ENCODE data around the gene PARP9.

The PARP9 gene

DNA sequence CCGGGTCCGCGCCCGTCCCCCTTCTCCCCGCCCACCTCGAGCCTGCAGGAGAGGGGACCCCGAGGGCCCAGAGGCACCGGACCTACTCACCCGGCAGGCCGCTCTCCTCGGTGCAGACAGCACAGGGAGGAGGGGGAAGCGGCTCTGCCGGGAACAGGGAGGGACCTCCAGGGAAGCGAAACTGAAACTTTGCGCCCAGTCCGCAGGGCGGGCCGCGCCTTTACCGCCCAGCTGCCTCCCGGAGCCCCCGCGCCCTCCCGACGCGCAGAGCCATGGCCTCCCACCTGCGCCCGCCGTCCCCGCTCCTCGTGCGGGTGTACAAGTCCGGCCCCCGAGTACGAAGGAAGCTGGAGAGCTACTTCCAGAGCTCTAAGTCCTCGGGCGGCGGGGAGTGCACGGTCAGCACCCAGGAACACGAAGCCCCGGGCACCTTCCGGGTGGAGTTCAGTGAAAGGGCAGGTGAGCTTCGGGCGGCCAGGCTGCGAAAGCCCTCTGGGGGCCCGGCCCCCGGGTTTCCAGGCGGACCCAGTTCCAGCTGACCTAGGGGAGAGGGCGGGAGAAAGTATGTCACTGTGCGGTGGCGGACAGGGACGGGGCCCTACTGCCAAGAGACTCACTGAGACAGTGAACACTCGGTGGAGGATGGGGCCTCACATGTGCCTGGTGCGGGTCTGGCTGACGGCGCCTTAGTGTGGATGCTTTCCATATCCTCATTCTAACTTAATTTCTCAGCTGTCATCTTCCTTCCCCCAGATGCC is at the start of gene PARP9, which contains the start of gene DTX3L:
Gene PARP9, minus strand, starts transcription at position 146 of the 758 bp plus-strand sequence. CDS start 4,680 bp downstream, outside the sequence.
Gene DTX3L, plus strand, starts transcription at position 184 of the 758 bp plus-strand sequence. Its CDS starts 89 bp downstream, at position 273.
- Histone ChIP-seq H3K9me3 (ENCODE audit: control insufficient read depth, low read length) (no peaks in the 10 kb centered on the region), H3K36me3 (ENCODE audit: control insufficient read depth, insufficient read depth, low read length, severe bottlenecking) (peaks cover 30% of the 10 kb centered on the region), H3K27me3 (replicated peaks; ENCODE audit: control insufficient read depth, insufficient read depth, low read length) (no peaks in the 10 kb centered on the region), H3K4me1 (ENCODE audit: control insufficient read depth, insufficient read depth, low read length) (peaks cover 25% of the 10 kb centered on the region), H3K4me3 (ENCODE audit: low read length) (peak within 1 kb of the TSS; percentile 93), H3K9ac (ENCODE audit: low read length) (peak within 1 kb of the TSS; percentile 95)
- DNase-seq (ENCODE audit: low read depth) = peak; percentile 93

DNA sequence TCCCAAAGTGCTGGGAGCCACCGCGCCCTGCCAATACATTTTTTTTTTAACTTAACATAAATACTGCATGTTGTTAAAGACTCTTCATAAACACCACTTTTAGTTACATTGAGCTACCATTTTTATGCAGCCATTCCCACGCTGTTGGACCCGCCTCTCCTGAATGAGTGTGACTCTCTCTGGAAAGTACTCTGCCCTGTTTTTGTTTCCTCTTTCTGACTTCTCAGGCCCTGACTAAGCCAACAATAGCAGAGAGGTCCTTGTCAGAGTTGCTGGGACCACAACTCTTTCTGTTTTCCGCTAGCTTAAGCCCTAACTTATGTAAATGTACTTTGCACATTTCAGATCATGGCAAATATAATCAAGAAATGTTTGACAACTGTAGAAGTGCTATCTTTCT is 48.6 kb upstream of the PARP9 start:
- no peaks in the 10 kb centered on the region for H3K27me3 ChIP-seq (replicated peaks; ENCODE audit: control insufficient read depth, insufficient read depth, low read length)
- no peaks in the 10 kb centered on the region for H3K9me3 ChIP-seq (ENCODE audit: control insufficient read depth, low read length)
- DNase-seq (ENCODE audit: low read depth) = no peak
- H3K9ac ChIP-seq (ENCODE audit: low read length) = no peak overlapping the region
- no peak overlapping the region for H3K4me3 ChIP-seq (ENCODE audit: low read length)
- H3K36me3 ChIP-seq (ENCODE audit: control insufficient read depth, insufficient read depth, low read length, severe bottlenecking) = no peaks in the 10 kb centered on the region
- H3K4me1 ChIP-seq (ENCODE audit: control insufficient read depth, insufficient read depth, low read length) = peaks cover 4% of the 10 kb centered on the region

DNA sequence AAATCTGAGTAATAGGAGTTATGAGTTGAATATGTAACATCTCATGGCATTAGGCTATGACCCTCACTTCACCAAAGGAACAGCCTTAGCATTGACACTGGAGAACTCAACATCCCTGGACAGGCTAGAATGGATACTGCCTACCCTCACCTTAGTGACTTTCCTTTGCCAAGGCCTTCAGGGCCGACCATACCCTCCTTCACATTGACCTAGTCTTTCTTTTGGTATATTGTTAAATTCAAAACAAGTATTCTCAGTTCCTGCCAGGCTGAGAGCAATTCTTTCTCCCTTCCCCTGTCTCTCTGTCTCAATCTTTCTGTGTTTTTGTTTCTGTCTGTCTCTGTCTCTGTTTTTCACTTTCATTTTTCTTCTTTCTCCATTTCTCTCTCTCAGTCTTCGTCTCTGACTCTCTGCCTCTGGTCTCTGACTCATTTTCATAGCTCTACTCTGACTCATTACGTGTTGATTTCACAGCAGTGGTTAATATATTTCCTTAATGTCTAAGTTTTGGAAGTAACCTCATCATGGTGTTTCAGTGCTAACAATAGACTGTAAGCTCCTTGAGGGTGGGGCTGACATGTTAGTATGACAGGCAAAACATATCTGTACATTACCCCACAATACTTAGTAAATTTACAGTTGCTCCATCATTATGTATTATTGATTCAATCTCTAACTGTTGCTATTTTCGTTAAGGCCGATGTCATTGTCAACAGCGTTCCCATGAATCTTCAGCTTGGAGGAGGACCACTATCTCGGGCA is 45.9 kb upstream of the PARP9 start:
- no peaks in the 10 kb centered on the region for H3K27me3 ChIP-seq (replicated peaks; ENCODE audit: control insufficient read depth, insufficient read depth, low read length)
- H3K9ac ChIP-seq (ENCODE audit: low read length) = peak overlapping the region; percentile 72
- H3K36me3 ChIP-seq (ENCODE audit: control insufficient read depth, insufficient read depth, low read length, severe bottlenecking) = no peaks in the 10 kb centered on the region
- H3K9me3 ChIP-seq (ENCODE audit: control insufficient read depth, low read length) = no peaks in the 10 kb centered on the region
- peaks cover 4% of the 10 kb centered on the region for H3K4me1 ChIP-seq (ENCODE audit: control insufficient read depth, insufficient read depth, low read length)
- peak overlapping the region; percentile 41 for H3K4me3 ChIP-seq (ENCODE audit: low read length)
- peak; percentile 71 for DNase-seq (ENCODE audit: low read depth)

DNA sequence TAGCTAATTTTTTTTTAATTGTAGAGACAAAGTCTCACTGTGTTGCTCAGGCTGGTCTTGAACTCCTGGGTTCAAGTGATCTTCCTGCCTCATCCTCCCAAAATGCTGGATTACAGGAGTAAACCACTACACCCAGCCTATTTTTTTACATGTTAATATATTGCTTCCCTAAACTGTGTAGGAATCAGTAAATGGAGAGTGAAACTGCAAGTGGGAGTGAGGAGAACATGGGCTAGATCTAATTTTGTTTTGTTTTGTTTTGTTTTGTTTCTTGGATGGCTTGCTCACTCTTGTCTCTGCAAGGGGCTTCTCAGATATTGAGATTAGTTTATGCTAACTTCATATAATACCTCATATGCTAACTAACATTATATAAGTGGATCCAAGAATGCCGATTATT is 44.8 kb upstream of the PARP9 start:
- Histone ChIP-seq H3K9ac (ENCODE audit: low read length) (no peak overlapping the region), H3K36me3 (ENCODE audit: control insufficient read depth, insufficient read depth, low read length, severe bottlenecking) (no peaks in the 10 kb centered on the region), H3K9me3 (ENCODE audit: control insufficient read depth, low read length) (no peaks in the 10 kb centered on the region), H3K4me1 (ENCODE audit: control insufficient read depth, insufficient read depth, low read length) (peaks cover 4% of the 10 kb centered on the region), H3K4me3 (ENCODE audit: low read length) (no peak overlapping the region), H3K27me3 (replicated peaks; ENCODE audit: control insufficient read depth, insufficient read depth, low read length) (no peaks in the 10 kb centered on the region)
- DNase-seq (ENCODE audit: low read depth) = no peak

DNA sequence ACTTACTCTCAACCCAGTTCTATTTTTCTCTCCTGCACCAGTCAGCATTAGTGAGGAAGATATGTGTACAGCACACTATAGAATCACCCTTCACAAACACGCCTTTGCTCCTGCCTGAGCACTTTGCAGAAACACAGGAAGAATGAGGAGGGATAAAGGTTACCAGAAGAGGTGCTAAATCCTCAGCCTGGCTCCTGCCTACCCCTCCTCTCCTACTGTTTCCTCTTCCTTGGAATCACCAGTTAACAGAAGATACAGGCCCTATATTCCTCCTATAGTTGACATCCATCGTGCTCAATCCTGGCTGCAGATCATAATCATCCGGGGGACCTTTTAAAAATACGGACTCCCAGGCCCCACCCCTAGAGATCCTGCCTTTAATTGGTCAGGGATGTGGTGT is 42.2 kb upstream of the PARP9 start:
- no peaks in the 10 kb centered on the region for H3K36me3 ChIP-seq (ENCODE audit: control insufficient read depth, insufficient read depth, low read length, severe bottlenecking)
- no peak overlapping the region for H3K9ac ChIP-seq (ENCODE audit: low read length)
- H3K9me3 ChIP-seq (ENCODE audit: control insufficient read depth, low read length) = no peaks in the 10 kb centered on the region
- no peak overlapping the region for H3K4me3 ChIP-seq (ENCODE audit: low read length)
- DNase-seq (ENCODE audit: low read depth) = no peak
- H3K27me3 ChIP-seq (replicated peaks; ENCODE audit: control insufficient read depth, insufficient read depth, low read length) = no peaks in the 10 kb centered on the region
- peaks cover 4% of the 10 kb centered on the region for H3K4me1 ChIP-seq (ENCODE audit: control insufficient read depth, insufficient read depth, low read length)

DNA sequence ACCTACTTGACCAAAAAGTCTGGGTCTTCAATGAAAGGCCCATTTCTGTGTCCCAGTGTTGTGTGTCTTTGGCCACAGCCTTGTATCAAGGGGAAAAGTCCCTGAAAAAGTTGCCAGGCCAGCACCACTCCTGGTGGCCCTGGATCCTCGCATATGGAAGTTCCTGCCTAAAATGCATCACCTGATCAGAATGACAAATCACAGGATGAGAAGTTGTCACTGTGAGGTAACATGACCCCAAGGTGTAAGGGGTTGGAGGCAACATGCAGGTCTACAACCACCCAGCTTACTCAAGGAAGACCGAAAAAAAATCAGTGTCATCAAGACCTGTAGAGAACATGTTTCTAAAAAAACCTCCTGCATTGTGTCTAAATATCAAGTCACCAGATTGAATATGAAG is 39.0 kb upstream of the PARP9 start:
- H3K9me3 ChIP-seq (ENCODE audit: control insufficient read depth, low read length) = no peaks in the 10 kb centered on the region
- no peaks in the 10 kb centered on the region for H3K27me3 ChIP-seq (replicated peaks; ENCODE audit: control insufficient read depth, insufficient read depth, low read length)
- H3K4me1 ChIP-seq (ENCODE audit: control insufficient read depth, insufficient read depth, low read length) = no peaks in the 10 kb centered on the region
- DNase-seq (ENCODE audit: low read depth) = no peak
- H3K36me3 ChIP-seq (ENCODE audit: control insufficient read depth, insufficient read depth, low read length, severe bottlenecking) = no peaks in the 10 kb centered on the region
- H3K9ac ChIP-seq (ENCODE audit: low read length) = no peak overlapping the region
- no peak overlapping the region for H3K4me3 ChIP-seq (ENCODE audit: low read length)

DNA sequence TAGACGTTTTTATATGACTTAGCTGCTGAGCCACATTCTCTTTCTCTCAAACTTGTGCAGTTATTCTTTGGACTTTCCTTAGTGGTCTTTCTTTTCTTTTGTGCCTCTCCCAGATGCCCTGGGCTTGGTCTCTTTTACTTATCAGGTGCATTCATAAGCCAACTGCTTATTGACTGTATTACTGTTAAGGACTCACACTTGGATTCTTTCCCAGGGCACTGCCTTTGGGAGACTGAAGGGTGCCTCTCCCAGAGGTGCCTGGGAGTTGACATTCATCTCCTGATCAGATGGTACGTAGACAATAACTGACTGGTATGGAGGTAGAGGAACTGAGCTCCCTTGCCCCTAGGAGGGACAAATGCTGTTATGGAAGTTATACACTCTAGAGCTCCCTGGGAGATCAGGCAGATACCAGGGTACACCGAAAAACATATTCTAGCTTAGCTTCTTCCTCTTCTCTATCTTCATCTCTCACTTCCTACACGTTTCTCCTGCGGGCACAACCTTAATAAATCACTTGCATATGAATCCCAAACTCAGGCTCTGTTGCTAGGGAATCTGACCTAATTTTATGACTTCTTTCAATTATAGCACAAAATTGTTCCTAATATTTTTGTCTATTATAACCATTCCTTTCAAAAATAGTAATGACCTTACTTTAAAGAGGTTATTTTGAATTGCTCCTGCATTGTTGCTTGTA is 38.1 kb upstream of the PARP9 start:
- H3K36me3 ChIP-seq (ENCODE audit: control insufficient read depth, insufficient read depth, low read length, severe bottlenecking) = no peaks in the 10 kb centered on the region
- DNase-seq (ENCODE audit: low read depth) = no peak
- H3K9me3 ChIP-seq (ENCODE audit: control insufficient read depth, low read length) = no peaks in the 10 kb centered on the region
- H3K27me3 ChIP-seq (replicated peaks; ENCODE audit: control insufficient read depth, insufficient read depth, low read length) = no peaks in the 10 kb centered on the region
- H3K9ac ChIP-seq (ENCODE audit: low read length) = no peak overlapping the region
- H3K4me3 ChIP-seq (ENCODE audit: low read length) = no peak overlapping the region
- H3K4me1 ChIP-seq (ENCODE audit: control insufficient read depth, insufficient read depth, low read length) = no peaks in the 10 kb centered on the region

DNA sequence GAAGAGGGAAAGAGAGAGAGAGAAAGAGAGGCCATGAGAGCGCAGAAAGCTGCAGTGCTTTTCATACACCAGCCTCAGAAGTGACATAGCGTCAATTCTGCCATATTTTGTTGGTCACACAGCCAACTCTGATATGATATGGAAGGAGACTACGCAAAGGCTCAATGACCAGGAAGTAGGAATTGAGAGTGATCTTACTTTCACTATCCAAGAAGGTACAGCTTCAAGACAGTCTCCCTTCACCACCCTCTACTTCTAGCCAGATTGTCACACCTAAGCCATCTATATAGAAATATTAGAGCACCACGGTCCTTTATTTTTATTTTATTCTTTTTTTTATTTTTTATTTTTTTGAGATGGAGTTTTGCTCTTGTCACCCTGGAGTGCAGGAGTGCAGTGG is 34.5 kb upstream of the PARP9 start:
- no peaks in the 10 kb centered on the region for H3K27me3 ChIP-seq (replicated peaks; ENCODE audit: control insufficient read depth, insufficient read depth, low read length)
- no peaks in the 10 kb centered on the region for H3K9me3 ChIP-seq (ENCODE audit: control insufficient read depth, low read length)
- no peak overlapping the region for H3K4me3 ChIP-seq (ENCODE audit: low read length)
- H3K9ac ChIP-seq (ENCODE audit: low read length) = no peak overlapping the region
- H3K36me3 ChIP-seq (ENCODE audit: control insufficient read depth, insufficient read depth, low read length, severe bottlenecking) = no peaks in the 10 kb centered on the region
- no peaks in the 10 kb centered on the region for H3K4me1 ChIP-seq (ENCODE audit: control insufficient read depth, insufficient read depth, low read length)
- no peak for DNase-seq (ENCODE audit: low read depth)

DNA sequence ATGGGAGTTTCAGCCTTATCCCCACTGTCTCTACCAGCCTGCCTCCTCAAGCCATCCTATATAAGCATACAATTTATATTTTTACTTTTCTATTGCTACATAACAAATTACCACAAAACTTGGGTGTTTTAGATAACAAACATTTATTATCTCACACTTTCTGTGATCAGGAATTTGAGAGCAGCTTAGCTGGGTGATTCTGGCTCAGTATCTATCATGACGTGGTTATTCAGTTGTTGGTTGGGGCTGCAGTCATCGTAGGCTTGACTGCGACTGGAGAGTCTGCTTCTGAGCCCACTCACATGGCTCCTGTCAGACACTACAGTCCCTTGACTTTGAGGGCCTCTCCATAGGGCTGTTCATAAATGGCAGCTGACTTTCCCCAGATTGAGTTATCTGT is 34.1 kb upstream of the PARP9 start:
- no peak overlapping the region for H3K4me3 ChIP-seq (ENCODE audit: low read length)
- H3K4me1 ChIP-seq (ENCODE audit: control insufficient read depth, insufficient read depth, low read length) = no peaks in the 10 kb centered on the region
- H3K9me3 ChIP-seq (ENCODE audit: control insufficient read depth, low read length) = no peaks in the 10 kb centered on the region
- DNase-seq (ENCODE audit: low read depth) = no peak
- no peaks in the 10 kb centered on the region for H3K27me3 ChIP-seq (replicated peaks; ENCODE audit: control insufficient read depth, insufficient read depth, low read length)
- no peak overlapping the region for H3K9ac ChIP-seq (ENCODE audit: low read length)
- no peaks in the 10 kb centered on the region for H3K36me3 ChIP-seq (ENCODE audit: control insufficient read depth, insufficient read depth, low read length, severe bottlenecking)

DNA sequence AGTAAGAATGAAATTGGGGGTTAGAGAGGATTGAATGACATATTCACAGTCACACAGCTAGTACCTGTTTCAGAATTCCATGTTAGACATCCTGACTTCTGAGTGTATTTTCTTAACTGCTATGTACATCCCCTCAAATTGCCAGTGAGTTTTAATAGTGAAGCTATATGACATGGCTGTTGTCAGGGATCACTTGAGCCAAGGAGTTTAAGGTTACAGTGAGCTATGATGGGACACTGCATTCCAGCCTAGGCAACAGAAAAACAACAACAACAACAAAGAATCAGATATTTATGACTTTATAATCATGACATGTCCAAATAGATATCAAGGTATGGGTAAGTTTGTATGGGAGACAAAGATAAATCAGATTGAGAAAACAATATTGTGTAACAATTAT is 29.9 kb upstream of the PARP9 start:
- H3K4me3 ChIP-seq (ENCODE audit: low read length) = no peak overlapping the region
- no peak overlapping the region for H3K9ac ChIP-seq (ENCODE audit: low read length)
- no peaks in the 10 kb centered on the region for H3K27me3 ChIP-seq (replicated peaks; ENCODE audit: control insufficient read depth, insufficient read depth, low read length)
- no peaks in the 10 kb centered on the region for H3K4me1 ChIP-seq (ENCODE audit: control insufficient read depth, insufficient read depth, low read length)
- H3K9me3 ChIP-seq (ENCODE audit: control insufficient read depth, low read length) = no peaks in the 10 kb centered on the region
- DNase-seq (ENCODE audit: low read depth) = no peak
- H3K36me3 ChIP-seq (ENCODE audit: control insufficient read depth, insufficient read depth, low read length, severe bottlenecking) = no peaks in the 10 kb centered on the region

DNA sequence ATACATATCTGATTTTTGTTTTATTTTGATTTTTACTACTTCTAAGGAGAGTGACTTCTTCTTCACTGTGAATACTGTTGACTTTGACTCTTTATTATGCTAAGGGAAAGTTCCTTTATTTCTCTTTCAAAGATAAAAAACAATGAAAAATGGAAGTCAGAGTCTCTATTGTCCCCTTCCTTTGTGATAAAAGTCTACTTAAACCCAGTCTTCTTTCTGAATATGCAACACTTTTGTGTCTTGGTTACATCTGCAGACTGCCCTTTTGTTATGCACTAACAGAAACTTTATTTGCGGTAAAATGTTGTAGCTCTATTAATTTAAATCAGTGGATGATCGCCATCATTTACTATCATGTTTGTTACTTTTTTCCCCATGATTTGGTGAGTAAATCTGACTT is 26.5 kb upstream of the PARP9 start:
- H3K9ac ChIP-seq (ENCODE audit: low read length) = no peak overlapping the region
- H3K36me3 ChIP-seq (ENCODE audit: control insufficient read depth, insufficient read depth, low read length, severe bottlenecking) = no peaks in the 10 kb centered on the region
- no peaks in the 10 kb centered on the region for H3K9me3 ChIP-seq (ENCODE audit: control insufficient read depth, low read length)

More for the DNA sequence above, 26.5 kb upstream of the PARP9 start:
- Histone ChIP-seq H3K4me3 (ENCODE audit: low read length) (no peak overlapping the region), H3K27me3 (replicated peaks; ENCODE audit: control insufficient read depth, insufficient read depth, low read length) (no peaks in the 10 kb centered on the region), H3K4me1 (ENCODE audit: control insufficient read depth, insufficient read depth, low read length) (no peaks in the 10 kb centered on the region)
- DNase-seq (ENCODE audit: low read depth) = no peak
